Measurements from ENCODE around the gene ZNF546.

Gene ZNF546

GRCh38 chr19:39987167-39987566, 9.7 kb upstream of the ZNF546 start:
- Histone ChIP-seq H3K27me3 (ENCODE audit: insufficient read depth, insufficient read length) (no peaks in the 10 kb centered on the region), H3K9ac (ENCODE audit: insufficient read length, low read depth) (no peak overlapping the region), H3K4me1 (ENCODE audit: insufficient read depth, insufficient read length) (no peaks in the 10 kb centered on the region), H3K4me3 (ENCODE audit: insufficient read length, low read depth) (no peak overlapping the region), H3K9me3 (ENCODE audit: insufficient read depth, low read length) (peaks cover 37% of the 10 kb centered on the region), H3K36me3 (ENCODE audit: insufficient read depth, insufficient read length, low read length) (peaks cover 15% of the 10 kb centered on the region)
- no peak for TF ChIP-seq YY1 (IDR thresholded peaks at IDR 0.05; ENCODE audit: insufficient read depth, insufficient read length)
- no peak for TF ChIP-seq SUZ12 (IDR thresholded peaks at IDR 0.05; ENCODE audit: extremely low read depth, insufficient read depth, insufficient read length)
- TF ChIP-seq ZNF274 (IDR thresholded peaks at IDR 0.05; ENCODE audit: low read depth, low read length): no peak
- no peak for DNase-seq (ENCODE audit: low read depth, low spot score)

DNA sequence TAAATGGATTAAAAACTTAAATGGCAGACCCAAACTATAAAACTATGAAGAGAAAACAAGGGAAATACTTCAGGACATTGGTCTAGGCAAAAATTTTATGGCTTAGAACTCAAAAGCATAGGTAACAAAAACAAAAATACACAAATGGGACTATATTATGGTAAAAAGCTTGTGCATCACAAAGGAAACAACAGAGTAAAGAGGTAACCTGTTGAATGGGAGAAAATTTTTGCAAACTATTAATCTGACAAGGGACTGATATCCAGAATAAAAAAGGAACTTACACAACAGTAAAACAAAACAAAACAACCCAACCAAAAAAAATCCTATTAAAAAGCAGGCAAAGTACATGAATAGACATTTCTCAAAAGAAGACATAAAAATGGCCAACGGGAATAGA, 9.3 kb upstream of the ZNF546 start:
- Histone ChIP-seq H3K27me3 (ENCODE audit: insufficient read depth, insufficient read length) (no peaks in the 10 kb centered on the region), H3K4me1 (ENCODE audit: insufficient read depth, insufficient read length) (no peaks in the 10 kb centered on the region), H3K4me3 (ENCODE audit: insufficient read length, low read depth) (no peak overlapping the region), H3K9me3 (ENCODE audit: insufficient read depth, low read length) (peaks cover 37% of the 10 kb centered on the region), H3K9ac (ENCODE audit: insufficient read length, low read depth) (no peak overlapping the region), H3K36me3 (ENCODE audit: insufficient read depth, insufficient read length, low read length) (peaks cover 12% of the 10 kb centered on the region)
- DNase-seq (ENCODE audit: low read depth, low spot score): no peak
- TF ChIP-seq ZNF274 (IDR thresholded peaks at IDR 0.05; ENCODE audit: low read depth, low read length) (no peak), YY1 (IDR thresholded peaks at IDR 0.05; ENCODE audit: insufficient read depth, insufficient read length) (no peak), SUZ12 (IDR thresholded peaks at IDR 0.05; ENCODE audit: extremely low read depth, insufficient read depth, insufficient read length) (no peak)

DNA sequence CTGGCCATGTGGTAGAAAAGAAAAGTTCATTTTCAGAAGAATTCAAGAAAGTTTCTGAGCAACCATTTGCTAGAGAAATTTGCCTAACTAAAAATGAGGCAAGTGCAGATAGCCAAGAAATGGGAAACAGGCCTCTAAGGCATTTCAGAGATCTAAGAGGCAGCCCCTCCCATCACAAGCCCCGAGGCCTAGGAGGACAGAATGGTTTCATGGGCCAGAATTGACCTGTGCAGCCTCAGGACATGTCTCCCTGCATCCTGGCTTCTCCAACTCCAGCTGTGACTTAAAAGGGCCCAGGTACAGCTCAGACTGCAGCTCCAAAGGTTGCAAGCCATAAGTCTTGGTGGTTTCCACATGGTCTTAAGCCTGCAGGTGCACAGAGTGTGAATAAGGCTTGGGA, 3.3 kb upstream of the ZNF546 start:
- Histone ChIP-seq H3K4me3 (ENCODE audit: insufficient read length, low read depth) (no peak overlapping the region), H3K4me1 (ENCODE audit: insufficient read depth, insufficient read length) (no peaks in the 10 kb centered on the region), H3K36me3 (ENCODE audit: insufficient read depth, insufficient read length, low read length) (peaks cover 3% of the 10 kb centered on the region), H3K9ac (ENCODE audit: insufficient read length, low read depth) (no peak overlapping the region), H3K27me3 (ENCODE audit: insufficient read depth, insufficient read length) (no peaks in the 10 kb centered on the region), H3K9me3 (ENCODE audit: insufficient read depth, low read length) (peaks cover 17% of the 10 kb centered on the region; the same call in 1 of the 2 replicates)
- TF ChIP-seq SUZ12 (IDR thresholded peaks at IDR 0.05; ENCODE audit: extremely low read depth, insufficient read depth, insufficient read length) (no peak), YY1 (IDR thresholded peaks at IDR 0.05; ENCODE audit: insufficient read depth, insufficient read length) (no peak), ZNF274 (IDR thresholded peaks at IDR 0.05; ENCODE audit: low read depth, low read length) (no peak)
- DNase-seq (ENCODE audit: low read depth, low spot score): no peak

- H3K27me3 ChIP-seq (ENCODE audit: insufficient read depth, insufficient read length): no peaks in the 10 kb centered on the region
- DNase-seq (ENCODE audit: low read depth, low spot score): no peak
- peaks cover 17% of the 10 kb centered on the region; the same call in 1 of the 2 replicates for H3K9me3 ChIP-seq (ENCODE audit: insufficient read depth, low read length)
- TF ChIP-seq YY1 (IDR thresholded peaks at IDR 0.05; ENCODE audit: insufficient read depth, insufficient read length): no peak
- TF ChIP-seq ZNF274 (IDR thresholded peaks at IDR 0.05; ENCODE audit: low read depth, low read length): no peak
- TF ChIP-seq SUZ12 (IDR thresholded peaks at IDR 0.05; ENCODE audit: extremely low read depth, insufficient read depth, insufficient read length): no peak
- H3K4me3 ChIP-seq (ENCODE audit: insufficient read length, low read depth): no peak overlapping the region
- no peak overlapping the region for H3K9ac ChIP-seq (ENCODE audit: insufficient read length, low read depth)
- no peaks in the 10 kb centered on the region for H3K4me1 ChIP-seq (ENCODE audit: insufficient read depth, insufficient read length)
- H3K36me3 ChIP-seq (ENCODE audit: insufficient read depth, insufficient read length, low read length): peaks cover 3% of the 10 kb centered on the region
Measured at GRCh38 chr19:39994361-39994760, 2.5 kb upstream of the ZNF546 start.

DNA sequence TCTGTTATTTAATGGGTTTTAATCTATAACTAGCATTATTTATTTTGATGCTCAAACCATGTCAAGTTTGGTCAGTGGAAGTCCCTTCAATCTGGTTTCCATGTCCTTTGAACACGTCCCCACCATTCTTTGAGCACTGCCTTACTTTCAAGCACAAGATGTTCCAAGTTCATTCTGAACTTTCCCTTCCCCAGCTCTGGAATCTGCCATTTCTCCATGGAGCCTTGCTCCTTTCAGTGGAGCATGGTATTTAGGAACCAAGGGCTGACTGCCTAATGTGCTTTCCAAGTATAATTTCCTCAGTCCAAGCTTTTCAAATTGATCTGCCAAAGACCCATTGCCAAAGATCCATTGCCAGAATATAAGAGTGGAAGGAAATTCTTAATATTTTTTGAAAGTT, 1.1 kb upstream of the ZNF546 start:
- Histone ChIP-seq H3K36me3 (ENCODE audit: insufficient read depth, insufficient read length, low read length) (peaks cover 7% of the 10 kb centered on the region), H3K9ac (ENCODE audit: insufficient read length, low read depth) (no peak overlapping the region), H3K9me3 (ENCODE audit: insufficient read depth, low read length) (peaks cover 17% of the 10 kb centered on the region; the same call in 1 of the 2 replicates), H3K4me1 (ENCODE audit: insufficient read depth, insufficient read length) (no peaks in the 10 kb centered on the region), H3K27me3 (ENCODE audit: insufficient read depth, insufficient read length) (no peaks in the 10 kb centered on the region), H3K4me3 (ENCODE audit: insufficient read length, low read depth) (peak overlapping the region; percentile 96)
- DNase-seq (ENCODE audit: low read depth, low spot score): no peak
- TF ChIP-seq ZNF274 (IDR thresholded peaks at IDR 0.05; ENCODE audit: low read depth, low read length) (no peak), SUZ12 (IDR thresholded peaks at IDR 0.05; ENCODE audit: extremely low read depth, insufficient read depth, insufficient read length) (no peak), YY1 (IDR thresholded peaks at IDR 0.05; ENCODE audit: insufficient read depth, insufficient read length) (no peak)

- H3K36me3 ChIP-seq (ENCODE audit: insufficient read depth, insufficient read length, low read length): peaks cover 7% of the 10 kb centered on the region
Measured at GRCh38 chr19:39996218-39996810, 546 bp upstream of the ZNF546 start.

DNA sequence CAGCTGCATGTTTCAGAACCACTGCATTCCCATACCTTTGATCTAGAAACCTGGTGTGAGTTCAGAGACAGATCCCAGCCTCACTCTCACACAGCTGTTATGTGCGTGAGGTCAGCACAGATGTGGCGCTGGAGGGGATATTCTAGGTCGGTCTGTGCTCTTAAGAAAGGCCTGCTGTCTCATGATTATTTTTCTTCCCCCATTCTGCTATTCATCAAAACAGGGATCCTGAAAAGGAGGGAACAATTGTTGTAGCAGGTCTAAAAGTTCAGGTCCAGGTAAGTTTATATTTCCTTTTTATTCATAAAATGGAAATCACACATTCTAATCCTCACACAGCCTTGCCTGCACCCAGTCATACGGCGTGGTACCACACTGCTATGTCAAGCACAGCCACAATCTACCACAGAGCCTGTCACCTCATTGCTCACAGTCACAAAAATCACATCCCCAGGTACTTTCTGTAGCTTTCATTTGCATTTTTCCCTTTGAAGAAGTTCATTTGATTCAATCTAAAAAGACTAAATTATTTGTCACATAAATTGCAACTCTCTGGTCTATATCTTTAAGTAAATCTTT, 867 bp downstream of the ZNF546 start:
- Histone ChIP-seq H3K4me3 (ENCODE audit: insufficient read length, low read depth) (peak overlapping the region; percentile 96), H3K4me1 (ENCODE audit: insufficient read depth, insufficient read length) (no peaks in the 10 kb centered on the region), H3K27me3 (ENCODE audit: insufficient read depth, insufficient read length) (no peaks in the 10 kb centered on the region), H3K9ac (ENCODE audit: insufficient read length, low read depth) (peak overlapping the region; percentile 93), H3K9me3 (ENCODE audit: insufficient read depth, low read length) (peaks cover 17% of the 10 kb centered on the region; the same call in 1 of the 2 replicates), H3K36me3 (ENCODE audit: insufficient read depth, insufficient read length, low read length) (peaks cover 7% of the 10 kb centered on the region)
- TF ChIP-seq ZNF274 (IDR thresholded peaks at IDR 0.05; ENCODE audit: low read depth, low read length) (no peak), YY1 (IDR thresholded peaks at IDR 0.05; ENCODE audit: insufficient read depth, insufficient read length) (no peak), SUZ12 (IDR thresholded peaks at IDR 0.05; ENCODE audit: extremely low read depth, insufficient read depth, insufficient read length) (no peak)
- no peak for DNase-seq (ENCODE audit: low read depth, low spot score)

More at GRCh38 chr19:39996218-39996810, 546 bp upstream of the ZNF546 start:
- Histone ChIP-seq H3K27me3 (ENCODE audit: insufficient read depth, insufficient read length) (no peaks in the 10 kb centered on the region), H3K4me3 (ENCODE audit: insufficient read length, low read depth) (peak overlapping the region; percentile 96), H3K9ac (ENCODE audit: insufficient read length, low read depth) (peak overlapping the region; percentile 93), H3K9me3 (ENCODE audit: insufficient read depth, low read length) (peaks cover 17% of the 10 kb centered on the region; the same call in 1 of the 2 replicates), H3K4me1 (ENCODE audit: insufficient read depth, insufficient read length) (no peaks in the 10 kb centered on the region)
- TF ChIP-seq YY1 (IDR thresholded peaks at IDR 0.05; ENCODE audit: insufficient read depth, insufficient read length) (no peak), ZNF274 (IDR thresholded peaks at IDR 0.05; ENCODE audit: low read depth, low read length) (no peak), SUZ12 (IDR thresholded peaks at IDR 0.05; ENCODE audit: extremely low read depth, insufficient read depth, insufficient read length) (no peak)
- DNase-seq (ENCODE audit: low read depth, low spot score): no peak
